H1 (cell line): ENCODE results near the gene HSD17B3. TPM values are rescaled to one million over a fixed set of nuclear protein-coding genes. Genes with fewer than 3 reads are reported as not detected.

Source experiments
- CTCF ChIA-PET: fragments of 300-600 bp; sonication (Branson Sonifier 250); formaldehyde crosslinking; loops from one replicate; lab custom pipeline; 2021; ENCODE audit not compliant: partially characterized antibody; lab: Charles Lee
- POLR2A ChIA-PET: fragments of 300-600 bp; sonication (Branson Sonifier 250); formaldehyde crosslinking; loops from one replicate; lab custom pipeline; 2021; ENCODE audit warnings: inconsistent platforms; ENCODE audit not compliant: partially characterized antibody; lab: Charles Lee
- DNase-seq, 2 experiments: peaks; one replicate each; pipeline versions ENCODE4 v3.0.0 to v3.0.0-alpha.2; 2010 to 2022; ENCODE audit warnings: low spot score in 2 of 2, low read depth in 1 of 2, mixed read lengths in 1 of 2
- FAIRE-seq: peaks from 2 replicates; lab custom pipeline; 2011; peaks lifted over from hg19 to GRCh38; lab: Jason Lieb, UNC
- H2AFZ ChIP-seq: 2 replicates; pipeline ENCODE4 v1.8.1; 2012; ENCODE audit warnings: low read length, inconsistent platforms
- H2AK5ac ChIP-seq: 2 replicates; pipeline ENCODE4 v1.6.1; 2013; ENCODE audit warnings: low read depth, low read length
- H2BK120ac ChIP-seq: replicated peaks from 2 replicates; pipeline ENCODE3; 2013; ENCODE audit warnings: low read depth, low read length, inconsistent platforms
- H2BK12ac ChIP-seq: 2 replicates; pipeline ENCODE4 v1.6.1; 2013; ENCODE audit warnings: low read depth, low read length
- H2BK15ac ChIP-seq: 2 replicates; pipeline ENCODE4 v1.6.1; 2013; ENCODE audit warnings: low read length
- H2BK20ac ChIP-seq: 2 replicates; pipeline ENCODE4 v1.6.1; 2013; ENCODE audit warnings: low read length
- H2BK5ac ChIP-seq: 2 replicates; pipeline ENCODE4 v1.6.1; 2013; ENCODE audit warnings: low read depth, low read length
- H3K14ac ChIP-seq: 2 replicates; pipeline ENCODE4 v1.6.1; 2013; ENCODE audit warnings: inconsistent platforms; ENCODE audit not compliant: insufficient read length
- H3K18ac ChIP-seq: 2 replicates; pipeline ENCODE4 v1.6.1; 2013; ENCODE audit warnings: low read length; ENCODE audit errors: extremely low read depth
- H3K23ac ChIP-seq: 2 replicates; pipeline ENCODE4 v1.6.1; 2013; ENCODE audit warnings: inconsistent platforms; ENCODE audit not compliant: insufficient read length
- H3K23me2 ChIP-seq: 2 replicates; pipeline ENCODE4 v1.6.1; 2013; ENCODE audit warnings: low read depth, low read length
- H3K27ac ChIP-seq: 2 replicates; pipeline ENCODE4 v1.6.1; 2011; ENCODE audit warnings: low read depth, low read length, inconsistent platforms
- H3K27me3 ChIP-seq, 4 experiments: replicated peaks in 1 of 4; 1 replicate in 1 of 4; 2 replicates in 3 of 4; pipeline versions ENCODE4 v1.6.1 to v1.8.1; 2011 to 2013; ENCODE audit warnings: low read length in 3 of 4, mild to moderate bottlenecking in 3 of 4, inconsistent platforms in 2 of 4, mixed read lengths in 2 of 4, moderate library complexity in 1 of 4; ENCODE audit not compliant: control insufficient read depth in 3 of 4, insufficient read depth in 3 of 4; ENCODE audit errors: extremely low read depth in 1 of 4
- H3K36me3 ChIP-seq, 4 experiments: 2 replicates each; pipeline versions ENCODE4 v1.6.1 to v1.8.1; 2011 to 2013; ENCODE audit warnings: mild to moderate bottlenecking in 4 of 4, low read length in 3 of 4, moderate library complexity in 2 of 4, control low read depth in 1 of 4, inconsistent platforms in 1 of 4; ENCODE audit not compliant: insufficient read depth in 4 of 4, control insufficient read depth in 2 of 4
- H3K4ac ChIP-seq: replicated peaks from 2 replicates; pipeline ENCODE3; 2013; ENCODE audit warnings: low read length, low read depth, mixed read lengths, inconsistent platforms; ENCODE audit not compliant: insufficient read length
- H3K4me1 ChIP-seq, 4 experiments: replicated peaks in 1 of 4; 1 replicate in 1 of 4; 2 replicates in 3 of 4; pipeline versions ENCODE4 v1.6.1 to v1.8.1; 2011 to 2013; ENCODE audit warnings: low read length in 3 of 4, inconsistent platforms in 2 of 4, mixed read lengths in 1 of 4; ENCODE audit not compliant: insufficient read depth in 4 of 4, control insufficient read depth in 3 of 4
- H3K4me2 ChIP-seq, 2 experiments: 2 replicates each; pipeline versions ENCODE4 v1.6.1 to v1.8.1; 2011 to 2013; ENCODE audit warnings: low read depth in 2 of 2, low read length in 2 of 2, control low read depth in 1 of 2, inconsistent platforms in 1 of 2, mild to moderate bottlenecking in 1 of 2; ENCODE audit not compliant: insufficient read depth in 1 of 2
- H3K4me3 ChIP-seq, 4 experiments: fragments of 200-600, 300-600 bp in 1 of 4; sonication (generic), shearing (Covaris generic), sonication (Bioruptor Twin) in 1 of 4; 2 replicates each; pipeline versions ENCODE4 v1.5.1 to v1.8.1; 2011 to 2016; ENCODE audit warnings: low read length in 4 of 4, low read depth in 3 of 4, control low read depth in 2 of 4, inconsistent platforms in 2 of 4, mild to moderate bottlenecking in 2 of 4, mixed read lengths in 1 of 4, moderate library complexity in 1 of 4; ENCODE audit not compliant: insufficient read depth in 2 of 4; ENCODE audit errors: extremely low read depth in 1 of 4
- H3K56ac ChIP-seq: replicated peaks from 2 replicates; pipeline ENCODE3; 2013; ENCODE audit warnings: low read depth, mild to moderate bottlenecking, mixed read lengths, low read length, inconsistent platforms; ENCODE audit not compliant: insufficient read length
- H3K79me1 ChIP-seq: 2 replicates; pipeline ENCODE4 v1.6.1; 2013; ENCODE audit warnings: low read depth, low read length, control low read depth
- H3K79me2 ChIP-seq, 2 experiments: 2 replicates each; pipeline versions ENCODE4 v1.6.1 to v1.8.1; 2012 to 2013; ENCODE audit warnings: low read length in 2 of 2, mild to moderate bottlenecking in 2 of 2, inconsistent platforms in 1 of 2; ENCODE audit not compliant: insufficient read depth in 2 of 2, control insufficient read depth in 1 of 2
- H3K9ac ChIP-seq, 4 experiments: replicated peaks in 1 of 4; 1 replicate in 1 of 4; 2 replicates in 3 of 4; pipeline versions ENCODE4 v1.6.1 to v1.8.1; 2011 to 2013; ENCODE audit warnings: low read depth in 3 of 4, low read length in 3 of 4, control low read depth in 2 of 4, mild to moderate bottlenecking in 2 of 4, moderate library complexity in 2 of 4, inconsistent platforms in 1 of 4; ENCODE audit errors: extremely low read depth in 1 of 4
- H3K9me3 ChIP-seq, 2 experiments: 2 replicates each; pipeline versions ENCODE4 v1.6.1 to v1.8.1; 2012 to 2013; ENCODE audit warnings: mild to moderate bottlenecking in 2 of 2, moderate library complexity in 2 of 2, control low read depth in 1 of 2, inconsistent platforms in 1 of 2, low read depth in 1 of 2, low read length in 1 of 2, mixed read lengths in 1 of 2; ENCODE audit not compliant: insufficient read depth in 2 of 2
- H4K20me1 ChIP-seq, 2 experiments: replicated peaks in 1 of 2; 2 replicates each; pipeline versions ENCODE3 to v1.8.1; 2011 to 2013; ENCODE audit warnings: inconsistent platforms in 2 of 2, low read length in 2 of 2, mild to moderate bottlenecking in 1 of 2; ENCODE audit not compliant: insufficient read depth in 2 of 2, control insufficient read depth in 1 of 2
- H4K5ac ChIP-seq: 2 replicates; pipeline ENCODE4 v1.6.1; 2013; ENCODE audit warnings: low read length, low read depth, mixed read lengths, inconsistent platforms; ENCODE audit not compliant: insufficient read length
- H4K8ac ChIP-seq: 2 replicates; pipeline ENCODE4 v1.8.0; 2013; ENCODE audit warnings: mild to moderate bottlenecking, moderate library complexity, low read length, inconsistent platforms; ENCODE audit not compliant: insufficient read depth; ENCODE audit errors: extremely low read depth
- H4K91ac ChIP-seq: replicated peaks from 2 replicates; pipeline ENCODE3; 2013; ENCODE audit warnings: low read length, mixed read lengths, inconsistent platforms; ENCODE audit not compliant: insufficient read length
- CEBPB ChIP-seq: IDR thresholded peaks from 2 replicates; pipeline ENCODE4 v1.6.1; 2012; ENCODE audit warnings: low read depth, low read length
- KDM5A ChIP-seq: fragments of 200-600 bp; IDR thresholded peaks from 2 replicates; pipeline ENCODE4 v1.7.1; 2012; ENCODE audit warnings: mild to moderate bottlenecking, low read length, inconsistent platforms, mixed read lengths
- WGBS, 2 experiments: shearing (Covaris generic) in 1 of 2; methylation state at CpG; one replicate each; pipeline versions ENCODE4 v1.1.6 to v1.1.7; 2013 to 2015; ENCODE audit warnings: low lambda C conversion rate in 2 of 2, mixed read lengths in 2 of 2, inconsistent platforms in 1 of 2, low coverage in 1 of 2, missing lambda C conversion rate in 1 of 2; ENCODE audit not compliant: insufficient replicate concordance in 2 of 2, insufficient coverage in 1 of 2, insufficient read length in 1 of 2; ENCODE audit errors: extremely low coverage in 1 of 2, missing lambda C conversion rate in 1 of 2; 5-methylcytosine and 5-hydroxymethylcytosine counted together
- polyA plus RNA-seq, 7 experiments: library from polyadenylated mRNA; depleted of rRNA in 3 of 7; stranded (reverse) in 5 of 7; unstranded in 2 of 7; fragments of >200 nt in 5 of 7; fragments of 200-250 nt in 2 of 7; gene quantifications; 1 replicate in 5 of 7; 2 replicates in 1 of 7; 4 replicates in 1 of 7; pipeline versions ENCODE4 v1.2.1 to v1.2.3, GENCODE V29; 2011 to 2013; ENCODE audit warnings: missing spikeins in 2 of 7, mixed read lengths in 2 of 7
- total RNA-seq: library from RNA; stranded (reverse); fragmentation: NEBNext Ultra II Directional; extraction: Animal tissue kit (Norgen Biotek cat#: 25700); gene quantifications from 2 replicates; pipeline ENCODE4 v1.2.1, GENCODE V29; 2021

HSD17B3 gene
- total and polyA plus RNA-seq, 2 of the 8 experiments (the other 6 are each of a cell fraction or from before 2014, with no cell fraction given) = not detected

GRCh38 chr9:96289392-96289791 is 12.6 kb downstream of the HSD17B3 start:
- H2AFZ ChIP-seq = 0 out of 2 replicates have a peak overlapping the region, but pooled peaks have one; percentile 9
- H3K14ac ChIP-seq = no peak overlapping the region
- H4K20me1 ChIP-seq = no peaks in the 10 kb centered on the region
- H4K91ac ChIP-seq = no peak overlapping the region
- no peak overlapping the region for H4K5ac ChIP-seq
- H3K56ac ChIP-seq = no peak overlapping the region
- no peak overlapping the region for H3K9ac ChIP-seq
- no peak overlapping the region for H2BK12ac ChIP-seq
- FAIRE-seq = no peak
- no peak overlapping the region for H3K27ac ChIP-seq
- H2BK20ac ChIP-seq = no peak overlapping the region
- no peak overlapping the region for H4K8ac ChIP-seq
- no peak for TF ChIP-seq KDM5A
- TF ChIP-seq CEBPB = peak; percentile 89
- no peaks in the 10 kb centered on the region for H3K79me2 ChIP-seq
- no peak overlapping the region for H2AK5ac ChIP-seq
- H3K79me1 ChIP-seq = no peaks in the 10 kb centered on the region
- no peak overlapping the region for H3K4me3 ChIP-seq
- ChIA-PET CTCF (interaction anchor here (1.2 to 2.1 kb wide), 2 partner anchors 29 to 44 kb away, joined by 5 to 7 read pairs; no protein-coding TSS in a partner anchor), POLR2A (no interaction called here)
- 100% methylated on average over 2 of the region's 2 CpGs; no CpG with 5 or more reads in 1 of the 2 experiments for WGBS, 2 experiments
- no peaks in the 10 kb centered on the region; the same call in 1 of the 2 replicates for H3K23me2 ChIP-seq
- no peak overlapping the region for H2BK120ac ChIP-seq
- no peak for DNase-seq
- no peak overlapping the region for H3K18ac ChIP-seq
- no peak overlapping the region for H3K4me2 ChIP-seq
- H3K27me3 ChIP-seq = no peaks in the 10 kb centered on the region
- no peaks in the 10 kb centered on the region for H3K36me3 ChIP-seq
- H3K4me1 ChIP-seq = peaks cover 0 to 5% (median 0%) of the 10 kb centered on the region in 4 experiments; a peak in 2 of 7 replicates
- no peak overlapping the region for H2BK5ac ChIP-seq
- H3K9me3 ChIP-seq = peaks cover 7 to 9% of the 10 kb centered on the region in 2 experiments
- H3K23ac ChIP-seq = no peak overlapping the region
- no peak overlapping the region for H2BK15ac ChIP-seq
- no peak overlapping the region for H3K4ac ChIP-seq
